ENCODE results near the gene SLC39A1.

SLC39A1 gene

GRCh38 chr1:153967107-153967999 lies 4.0 kb upstream of the SLC39A1 start, which contains the start of gene CREB3L4:
Gene CREB3L4, plus strand, starts transcription at chr1:153967902. Its CDS starts 624 bp downstream, at chr1:153968526.
- intact Hi-C loops (cut with micrococcal nuclease) = loop anchor here (1.0 kb wide), 2 partner anchors 9 to 10 kb away; partner anchors contain the start of genes CRTC2 and JTB
- Mint-ChIP-seq H3K4me3 (peak within 1 kb of the TSS; percentile 97), H3K9me3 (no peaks in the 10 kb centered on the region), H3K36me3 (ENCODE audit: low read depth) (peaks cover 22% of the 10 kb centered on the region), H3K27me3 (no peaks in the 10 kb centered on the region), H3K4me1 (ENCODE audit: low read depth) (peaks cover 47% of the 10 kb centered on the region), H3K27ac (peak within 1 kb of the TSS; percentile 95)

DNA sequence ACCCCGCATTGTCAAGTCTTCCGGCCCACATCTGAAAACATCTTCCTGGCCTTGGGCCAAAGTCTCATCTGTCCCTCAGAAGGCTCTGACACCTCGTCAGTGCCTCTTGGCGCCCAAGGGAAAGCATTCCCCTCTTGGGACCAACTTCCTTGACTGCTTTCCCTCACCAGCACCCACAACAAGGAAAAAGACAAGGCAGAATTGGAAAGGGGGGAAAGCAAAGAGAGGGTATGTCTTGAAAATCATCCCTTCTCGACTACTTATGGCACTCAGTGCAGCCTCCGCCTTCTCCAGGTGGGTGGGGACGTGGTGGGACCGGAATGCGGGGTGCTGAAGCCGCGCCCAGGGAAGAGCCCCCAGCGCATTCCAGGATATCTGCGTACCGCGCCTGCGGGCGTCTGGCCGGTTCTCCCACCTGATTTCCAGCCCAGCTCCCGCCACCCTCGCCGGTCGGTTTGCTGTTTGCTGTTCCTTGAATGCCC lies 554 bp upstream of the SLC39A1 start:
- Mint-ChIP-seq H3K27me3 (no peaks in the 10 kb centered on the region), H3K9me3 (no peaks in the 10 kb centered on the region), H3K4me1 (ENCODE audit: low read depth) (peaks cover 73% of the 10 kb centered on the region), H3K4me3 (peak overlapping the region; percentile 70), H3K27ac (peak overlapping the region; percentile 77), H3K36me3 (ENCODE audit: low read depth) (peaks cover 57% of the 10 kb centered on the region)
- intact Hi-C loops (cut with micrococcal nuclease) = loop anchor here (1.0 kb wide), 1 partner anchor 18 kb away; the partner anchor contains the start of gene DENND4B

GRCh38 chr1:153962088-153963029 lies 978 bp downstream of the SLC39A1 start:
- Mint-ChIP-seq H3K4me1 (ENCODE audit: low read depth) (peaks cover 68% of the 10 kb centered on the region), H3K36me3 (ENCODE audit: low read depth) (peaks cover 69% of the 10 kb centered on the region), H3K4me3 (peak overlapping the region; percentile 70), H3K27me3 (no peaks in the 10 kb centered on the region), H3K9me3 (no peaks in the 10 kb centered on the region), H3K27ac (peak overlapping the region; percentile 77)
- intact Hi-C loops (cut with micrococcal nuclease) = loop anchor here (1.0 kb wide), 1 partner anchor 16 kb away; the partner anchor contains the start of gene DENND4B

GRCh38 chr1:153961421-153961820 lies 1.9 kb downstream of the SLC39A1 start:
- Mint-ChIP-seq H3K36me3 (ENCODE audit: low read depth) (peaks cover 68% of the 10 kb centered on the region), H3K9me3 (no peaks in the 10 kb centered on the region), H3K27ac (no peak overlapping the region), H3K4me3 (peak overlapping the region; percentile 70), H3K4me1 (ENCODE audit: low read depth) (peaks cover 77% of the 10 kb centered on the region), H3K27me3 (no peaks in the 10 kb centered on the region)
- intact Hi-C loops (cut with micrococcal nuclease) = no loop called here

- peak overlapping the region; percentile 94 for H3K27ac Mint-ChIP-seq
- no peaks in the 10 kb centered on the region for H3K27me3 Mint-ChIP-seq
- H3K9me3 Mint-ChIP-seq = no peaks in the 10 kb centered on the region
- intact Hi-C loops (cut with micrococcal nuclease) = no loop called here
- H3K4me3 Mint-ChIP-seq = no peak overlapping the region
- peaks cover 61% of the 10 kb centered on the region for H3K36me3 Mint-ChIP-seq (ENCODE audit: low read depth)
- peaks cover 78% of the 10 kb centered on the region for H3K4me1 Mint-ChIP-seq (ENCODE audit: low read depth)
These were observed 3.1 kb downstream of the SLC39A1 start for GRCh38 chr1:153960206-153960605.

DNA sequence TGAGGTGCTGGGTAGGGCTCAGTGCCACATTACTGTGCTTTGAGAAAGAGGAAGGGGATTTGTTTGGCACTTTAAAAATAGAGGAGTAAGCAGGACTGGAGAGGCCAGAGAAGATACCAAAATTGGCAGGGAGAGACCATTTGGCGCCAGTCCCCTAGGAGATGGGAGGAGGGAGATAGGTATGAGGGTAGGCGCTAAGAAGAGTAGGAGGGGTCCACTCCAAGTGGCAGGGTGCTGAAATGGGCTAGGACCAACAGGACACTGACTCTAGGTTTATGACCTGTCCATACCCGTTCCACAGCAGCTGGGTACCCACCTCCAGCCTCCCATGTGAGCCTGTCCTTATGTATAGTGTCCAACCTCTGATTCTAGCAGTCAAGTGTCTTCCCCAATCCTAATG lies 3.9 kb downstream of the SLC39A1 start:
- Mint-ChIP-seq H3K27me3 (no peaks in the 10 kb centered on the region), H3K9me3 (no peaks in the 10 kb centered on the region), H3K27ac (peak overlapping the region; percentile 94), H3K4me1 (ENCODE audit: low read depth) (peaks cover 79% of the 10 kb centered on the region), H3K4me3 (peak overlapping the region; percentile 14), H3K36me3 (ENCODE audit: low read depth) (peaks cover 69% of the 10 kb centered on the region)
- intact Hi-C loops (cut with micrococcal nuclease) = no loop called here

DNA sequence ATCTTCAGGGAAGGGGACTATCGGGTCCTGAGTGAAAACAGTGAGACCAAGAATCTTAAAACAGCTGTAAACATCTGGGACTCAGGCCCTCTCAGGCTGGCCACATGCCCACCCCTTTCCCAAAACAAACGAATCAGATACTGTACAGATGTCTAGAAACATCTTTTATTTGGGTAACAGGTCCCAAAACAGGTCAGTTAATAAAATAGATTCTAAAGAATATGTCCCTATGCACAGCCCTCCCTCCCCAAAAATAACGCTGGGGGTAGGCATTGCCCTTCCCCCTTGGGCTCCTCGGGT lies 4.4 kb downstream of the SLC39A1 start:
- Mint-ChIP-seq H3K4me3 (peak overlapping the region; percentile 94), H3K27me3 (no peaks in the 10 kb centered on the region), H3K4me1 (ENCODE audit: low read depth) (peaks cover 79% of the 10 kb centered on the region), H3K36me3 (ENCODE audit: low read depth) (peaks cover 74% of the 10 kb centered on the region), H3K27ac (peak overlapping the region; percentile 94), H3K9me3 (no peaks in the 10 kb centered on the region)
- intact Hi-C loops (cut with micrococcal nuclease) = loop anchor here (1.0 kb wide), 3 partner anchors 8 to 36 kb away; partner anchors contain the start of genes CREB3L4 and DENND4B

- peak within 1 kb of the TSS; percentile 94 for H3K4me3 Mint-ChIP-seq
- H3K9me3 Mint-ChIP-seq = no peaks in the 10 kb centered on the region
- H3K4me1 Mint-ChIP-seq (ENCODE audit: low read depth) = peaks cover 79% of the 10 kb centered on the region
- peaks cover 80% of the 10 kb centered on the region for H3K36me3 Mint-ChIP-seq (ENCODE audit: low read depth)
- intact Hi-C loops (cut with micrococcal nuclease) = loop anchor here (1.0 kb wide), 3 partner anchors 9 to 35 kb away; partner anchors contain the start of genes CREB3L4 and DENND4B
- H3K27ac Mint-ChIP-seq = peak within 1 kb of the TSS; percentile 94
- H3K27me3 Mint-ChIP-seq = no peaks in the 10 kb centered on the region
These were observed 5.0 kb downstream of the SLC39A1 start, which contains the start of gene CRTC2 for GRCh38 chr1:153958111-153958960. Gene CRTC2, minus strand, starts transcription at chr1:153958612. Its CDS starts 115 bp downstream, at chr1:153958497.

- peak overlapping the region; percentile 94 for H3K4me3 Mint-ChIP-seq
- H3K4me1 Mint-ChIP-seq (ENCODE audit: low read depth) = peaks cover 82% of the 10 kb centered on the region
- H3K27ac Mint-ChIP-seq = peak overlapping the region; percentile 94
- intact Hi-C loops (cut with micrococcal nuclease) = loop anchor here (1.0 kb wide), 3 partner anchors 10 to 34 kb away; partner anchors contain the start of genes CREB3L4 and DENND4B
- no peaks in the 10 kb centered on the region for H3K9me3 Mint-ChIP-seq
- H3K36me3 Mint-ChIP-seq (ENCODE audit: low read depth) = peaks cover 83% of the 10 kb centered on the region
- H3K27me3 Mint-ChIP-seq = no peaks in the 10 kb centered on the region
These were observed 5.6 kb downstream of the SLC39A1 start for GRCh38 chr1:153957744-153958110.

GRCh38 chr1:153956997-153957715 lies 6.2 kb downstream of the SLC39A1 start:
- intact Hi-C loops (cut with micrococcal nuclease) = no loop called here

GRCh38 chr1:153954826-153955225 lies 8.5 kb downstream of the SLC39A1 start:
- H3K4me1 Mint-ChIP-seq (ENCODE audit: low read depth) = peaks cover 81% of the 10 kb centered on the region
- no peaks in the 10 kb centered on the region for H3K9me3 Mint-ChIP-seq
- no peak overlapping the region for H3K4me3 Mint-ChIP-seq
- H3K27me3 Mint-ChIP-seq = no peaks in the 10 kb centered on the region
- H3K36me3 Mint-ChIP-seq (ENCODE audit: low read depth) = peaks cover 83% of the 10 kb centered on the region
- H3K27ac Mint-ChIP-seq = peak overlapping the region; percentile 20
- intact Hi-C loops (cut with micrococcal nuclease) = no loop called here

More at GRCh38 chr1:153956997-153957715, 6.2 kb downstream of the SLC39A1 start:
- peak overlapping the region; percentile 94 for H3K4me3 Mint-ChIP-seq
- H3K27ac Mint-ChIP-seq = peak overlapping the region; percentile 94
- peaks cover 83% of the 10 kb centered on the region for H3K36me3 Mint-ChIP-seq (ENCODE audit: low read depth)
- no peaks in the 10 kb centered on the region for H3K9me3 Mint-ChIP-seq
- peaks cover 81% of the 10 kb centered on the region for H3K4me1 Mint-ChIP-seq (ENCODE audit: low read depth)
- H3K27me3 Mint-ChIP-seq = no peaks in the 10 kb centered on the region

GRCh38 chr1:153953859-153954365 lies 9.4 kb downstream of the SLC39A1 start:
- intact Hi-C loops (cut with micrococcal nuclease) = no loop called here
- H3K27ac Mint-ChIP-seq = peak overlapping the region; percentile 20
- H3K36me3 Mint-ChIP-seq (ENCODE audit: low read depth) = peaks cover 83% of the 10 kb centered on the region
- peaks cover 77% of the 10 kb centered on the region for H3K4me1 Mint-ChIP-seq (ENCODE audit: low read depth)
- no peaks in the 10 kb centered on the region for H3K27me3 Mint-ChIP-seq
- H3K9me3 Mint-ChIP-seq = no peaks in the 10 kb centered on the region
- no peak overlapping the region for H3K4me3 Mint-ChIP-seq
